NCI-H1048 (cell line): Measurements from ENCODE around the gene PEX11G.

Source experiments
- DNase-seq: peaks from one replicate; lab custom pipeline; 2025; lab: John Stamatoyannopoulos, UW

The PEX11G gene

GRCh38 chr19:7494416-7495098, 5.7 kb upstream of the PEX11G start:
- DNase-seq: no peak

DNA sequence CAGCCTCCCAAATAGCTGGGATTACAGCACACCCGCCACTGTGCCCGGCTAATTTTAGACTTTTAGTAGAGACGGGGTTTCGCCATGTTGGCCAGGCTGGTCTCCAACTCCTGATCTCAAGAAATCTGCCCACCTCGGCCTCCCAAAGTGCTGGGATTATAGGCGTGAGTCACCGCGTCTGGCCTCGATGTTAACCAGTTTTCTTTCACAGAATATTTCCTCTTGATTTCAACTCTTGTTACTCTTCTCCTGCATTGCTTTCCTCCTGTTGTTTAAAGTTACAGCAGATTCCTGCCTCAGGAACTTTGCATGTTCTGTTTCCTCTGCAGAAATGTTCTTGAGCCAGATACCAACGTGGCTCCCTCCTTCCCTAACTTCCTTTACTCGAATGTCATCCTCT, 3.7 kb upstream of the PEX11G start:
- DNase-seq: no peak

DNA sequence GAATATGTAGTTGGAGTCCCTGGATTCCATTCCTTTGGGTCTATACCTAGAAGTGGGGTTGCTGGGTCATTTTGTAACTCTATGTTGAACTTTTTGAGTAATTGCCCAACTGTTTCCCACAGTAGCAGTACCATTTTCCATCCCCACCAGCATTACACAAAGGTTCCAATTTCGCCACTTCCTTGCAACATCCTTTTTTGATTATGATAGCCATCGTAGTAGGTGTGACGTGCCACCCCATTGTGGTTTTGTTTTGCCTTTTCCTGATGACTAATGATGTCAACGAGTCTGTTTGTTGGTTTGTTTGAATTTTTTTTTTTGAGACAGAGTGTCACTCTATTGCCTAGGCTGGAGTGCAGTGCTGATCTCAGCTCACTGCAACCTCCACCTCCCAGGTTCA, 3.3 kb upstream of the PEX11G start:
- DNase-seq: no peak

- DNase-seq: no peak
These were observed 792 bp upstream of the PEX11G start for GRCh38 chr19:7489609-7490044.

DNA sequence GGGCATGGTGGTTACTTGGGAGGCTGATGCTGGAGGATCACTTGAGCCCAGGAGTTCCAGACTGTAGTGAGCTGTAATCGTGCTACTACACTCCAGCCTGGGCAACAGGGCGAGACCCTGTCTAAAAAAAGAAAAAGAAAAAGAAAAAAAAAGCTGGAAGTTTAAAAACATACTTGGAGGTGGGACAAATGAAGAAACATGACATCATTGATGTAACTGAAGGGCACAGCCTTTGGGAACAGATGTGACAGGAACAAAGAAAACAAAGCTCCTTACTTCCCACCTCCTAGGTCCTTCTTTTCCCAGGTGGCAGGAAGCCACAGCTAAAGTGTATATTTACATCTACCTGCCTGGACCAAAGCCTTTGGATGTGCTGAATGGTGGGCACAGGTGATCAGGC, 1.9 kb downstream of the PEX11G start:
- DNase-seq: no peak

- no peak for DNase-seq
These were observed 5.1 kb downstream of the PEX11G start for GRCh38 chr19:7483720-7484201.

DNA sequence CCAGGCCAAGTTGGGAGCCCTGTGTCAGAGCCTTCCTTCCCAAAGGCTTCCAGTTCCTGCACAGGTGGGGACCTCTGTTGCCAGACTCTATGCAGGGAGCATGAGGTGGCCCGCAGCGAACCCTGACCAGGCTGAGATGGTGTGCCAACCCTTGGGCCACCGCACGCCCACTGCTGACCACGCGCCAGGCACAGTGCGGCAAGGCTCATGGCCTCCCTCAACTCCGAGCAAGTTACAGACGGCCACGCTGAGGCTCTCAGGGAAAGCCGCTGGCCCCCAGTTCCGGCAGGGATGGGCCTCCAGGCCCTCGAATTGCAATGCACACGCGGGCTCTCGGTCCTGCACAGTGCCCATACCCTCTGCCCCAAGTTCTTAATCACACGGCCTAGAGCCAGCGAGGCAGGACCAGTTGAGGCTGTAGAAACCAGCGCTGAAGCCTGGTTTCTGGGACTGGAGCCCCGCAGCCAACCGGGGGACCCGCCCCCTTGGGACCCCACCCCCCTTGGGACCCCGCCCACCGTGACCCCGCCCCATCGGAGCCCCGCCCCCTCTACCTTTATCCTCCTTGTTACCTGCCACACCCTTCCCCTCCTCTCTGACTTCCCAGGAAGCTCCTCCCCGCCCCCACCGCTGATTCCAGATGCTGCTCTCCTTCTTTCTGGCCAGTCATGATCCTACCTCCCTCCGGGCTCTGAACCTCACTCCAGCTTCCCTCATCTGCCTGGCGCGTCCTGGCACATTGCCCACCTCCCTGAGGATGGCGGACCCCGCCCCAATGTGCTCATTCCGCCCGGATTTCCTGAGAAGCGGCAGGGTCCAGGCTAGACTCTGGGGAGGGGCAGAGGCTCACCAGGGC, 6.0 kb downstream of the PEX11G start:
- DNase-seq: no peak

DNA sequence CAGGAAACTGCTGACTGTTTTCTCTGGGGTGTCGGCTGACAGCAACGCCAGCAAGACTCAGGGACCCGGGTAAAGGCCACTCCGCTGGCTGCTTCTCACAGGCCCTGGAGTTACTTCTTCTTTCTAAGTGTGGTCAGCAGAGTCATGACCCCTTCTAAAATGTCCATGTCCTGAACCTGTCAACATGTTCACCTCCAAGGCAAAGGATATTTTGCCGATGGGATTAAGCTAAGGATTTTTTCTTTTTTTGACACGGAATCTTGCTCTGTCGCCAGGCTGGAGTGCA, 7.9 kb downstream of the PEX11G start:
- no peak for DNase-seq

- DNase-seq: no peak
These were observed 8.4 kb downstream of the PEX11G start for GRCh38 chr19:7480222-7480969.

DNA sequence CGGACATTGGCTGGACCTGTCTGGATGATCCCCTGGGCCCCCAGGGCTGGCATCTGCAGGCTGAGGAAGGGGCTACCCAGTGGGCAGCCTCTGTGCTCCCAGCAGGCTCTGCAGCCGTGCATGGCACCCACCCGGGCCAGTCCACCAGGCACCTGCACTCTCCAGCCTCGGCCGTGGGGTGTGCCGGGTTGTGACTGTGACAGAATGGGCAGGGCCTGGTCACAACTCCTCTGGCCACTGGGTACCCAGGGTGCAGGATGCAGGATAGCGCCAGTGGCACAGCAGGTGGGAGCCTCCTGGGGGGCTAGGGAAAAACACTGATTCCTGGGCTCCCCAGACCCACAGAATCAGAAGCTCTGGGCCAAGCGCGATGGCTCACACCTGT, 10.0 kb downstream of the PEX11G start:
- no peak for DNase-seq

- DNase-seq: no peak
These were observed 10.5 kb downstream of the PEX11G start for GRCh38 chr19:7478173-7478842.

- DNase-seq: no peak
These were observed 11.1 kb downstream of the PEX11G start for GRCh38 chr19:7477758-7478157.

DNA sequence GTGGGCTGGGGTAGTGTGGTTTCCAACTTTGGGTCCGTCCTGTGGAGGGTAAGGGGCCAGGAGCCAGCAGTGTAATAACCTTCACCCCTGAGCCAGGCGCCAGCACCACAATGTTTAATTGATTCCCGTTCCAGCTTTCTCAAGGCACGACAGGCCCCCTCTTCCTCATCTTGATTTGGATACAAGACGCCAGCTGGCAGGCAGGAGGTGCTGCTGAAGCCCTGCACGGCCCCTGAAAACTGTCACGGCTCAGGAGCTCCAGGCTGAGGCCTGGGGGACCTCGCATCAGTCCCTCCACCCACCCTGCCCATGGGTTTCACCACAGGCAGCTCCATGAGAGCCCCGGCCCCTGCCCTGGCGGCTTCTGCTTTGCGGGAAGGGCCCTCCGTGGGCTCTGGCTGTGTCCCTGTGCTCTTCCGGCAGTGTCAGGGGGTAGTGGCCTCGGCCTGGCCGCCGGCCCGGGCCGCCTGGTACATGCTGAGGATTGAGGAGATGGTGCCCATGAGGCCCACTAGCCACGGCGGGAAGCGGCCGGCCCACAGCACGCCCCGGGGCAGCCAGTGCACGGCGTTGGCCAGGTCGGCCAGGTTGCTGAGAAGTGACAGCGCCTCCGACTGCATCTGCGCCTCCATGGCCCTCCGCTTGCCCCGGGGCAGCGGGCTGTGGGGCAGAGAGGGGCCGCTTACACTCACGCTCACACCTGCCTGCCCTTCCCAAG, 11.9 kb downstream of the PEX11G start:
- DNase-seq: no peak

GRCh38 chr19:7476241-7476640, 12.6 kb downstream of the PEX11G start:
- DNase-seq: no peak

DNA sequence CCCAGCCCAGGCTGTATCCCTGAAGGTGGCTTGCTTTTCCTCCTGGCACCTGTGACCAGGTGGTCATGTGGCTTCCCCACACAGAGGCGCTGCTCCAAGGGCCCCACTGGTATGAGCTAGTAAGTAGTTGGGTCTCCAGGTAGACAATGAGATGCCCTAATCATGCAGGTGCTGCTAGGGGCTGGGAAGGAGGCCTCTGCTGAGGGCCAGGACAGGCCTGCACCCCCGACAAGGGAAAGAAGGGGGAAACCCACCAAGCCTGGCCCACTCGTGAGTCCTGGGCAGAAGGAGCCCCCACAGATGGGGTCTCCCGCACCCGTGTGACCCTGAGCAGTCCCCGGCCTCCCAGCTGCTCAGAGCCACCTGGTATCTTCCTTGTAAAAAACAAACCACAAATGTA, 13.2 kb downstream of the PEX11G start:
- DNase-seq: no peak

GRCh38 chr19:7471696-7472615, 16.9 kb downstream of the PEX11G start:
- DNase-seq: no peak

DNA sequence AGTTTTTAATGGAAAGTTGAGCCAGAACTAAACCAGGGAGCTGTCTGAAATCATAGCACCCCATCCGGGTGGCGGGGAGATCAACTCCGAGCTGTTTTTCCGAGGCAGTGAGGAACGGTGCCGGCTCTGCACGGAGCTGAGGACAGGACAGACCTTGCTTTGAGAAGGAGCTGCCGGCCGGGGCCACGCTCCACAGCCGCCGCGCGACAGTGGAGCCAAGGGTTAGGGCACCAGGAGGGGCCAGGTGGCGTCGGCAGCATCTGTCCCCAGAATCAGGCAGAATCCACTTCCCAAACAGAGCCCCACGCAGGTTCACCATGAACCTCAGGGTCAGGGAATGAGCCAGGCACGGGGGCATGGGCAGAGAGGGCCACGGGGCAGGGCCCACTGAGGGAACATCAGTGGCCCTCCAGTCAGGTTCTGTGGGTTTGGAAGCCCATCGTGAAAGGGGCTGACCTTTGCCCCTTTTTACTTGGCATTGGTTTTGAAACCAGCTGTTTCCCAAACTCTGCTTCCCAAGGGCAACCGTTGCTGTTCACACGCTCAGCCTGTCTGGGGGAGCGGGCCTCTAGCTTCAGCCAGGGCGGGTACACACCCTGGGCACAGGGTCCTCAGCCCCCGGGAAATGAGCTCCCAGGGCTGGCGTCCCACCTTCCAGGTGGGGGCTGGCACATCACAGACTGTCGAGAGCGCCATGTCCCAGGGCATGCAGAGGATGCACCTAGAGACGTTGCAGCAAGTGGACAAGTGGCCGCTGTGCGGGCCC, 18.1 kb downstream of the PEX11G start:
- DNase-seq: no peak

DNA sequence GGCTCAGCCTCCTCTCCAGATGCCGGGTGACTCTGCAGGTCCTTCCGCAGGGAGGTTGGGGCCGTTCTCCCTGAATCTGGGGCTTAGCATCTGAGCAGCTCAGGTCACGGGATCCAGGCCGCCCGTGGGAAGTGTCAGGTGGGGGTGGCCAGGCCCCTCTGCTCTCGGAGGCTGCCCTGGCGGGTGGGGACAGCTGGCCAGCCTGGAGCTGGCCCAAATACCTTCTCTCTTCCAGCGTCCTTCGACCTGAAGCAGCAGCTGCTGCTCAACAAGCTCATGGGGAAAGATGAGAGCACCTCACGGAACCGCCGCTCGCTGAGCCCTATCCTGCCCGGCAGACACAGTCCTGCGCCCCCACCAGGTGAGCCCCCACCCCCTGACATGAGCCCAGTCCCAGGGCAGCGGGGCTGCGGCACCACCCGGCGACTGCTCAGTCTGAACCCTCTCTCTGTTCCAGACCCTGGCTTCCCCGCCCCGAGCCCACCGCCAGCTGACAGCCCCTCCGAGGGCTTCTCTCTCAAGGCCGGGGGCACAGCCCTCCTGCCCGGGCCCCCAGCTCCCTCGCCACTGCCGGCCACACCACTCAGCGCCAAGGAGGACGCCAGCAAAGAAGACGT, 19.1 kb downstream of the PEX11G start:
- DNase-seq: no peak

- DNase-seq: no peak
These were observed 20.0 kb downstream of the PEX11G start for GRCh38 chr19:7468840-7469239.
